Left ventricle myocardium superior (tissue), 1 donor: ENCODE data around the gene GSDMA. TPM values are rescaled to one million over a fixed set of nuclear protein-coding genes. Genes with fewer than 3 reads are reported as not detected.

Experiments
- ATAC-seq: fragments of 200-7000 bp; cut with Tn5 transposase; one replicate; pipeline ENCODE4 v1.9.1; 2020; ENCODE audit warnings: mild to moderate bottlenecking, moderate library complexity
- DNase-seq: peaks from one replicate; pipeline ENCODE4 v3.0.0-alpha.2; 2020
- intact Hi-C: fragments of 100-400 bp; cut with micrococcal nuclease; formaldehyde crosslinking; loops from one replicate; pipeline ENCODE4 v1.11.0; 2022
- total RNA-seq: library from RNA; stranded (reverse); fragmentation: NEBNext Ultra II Directional; extraction: Animal tissue kit (Norgen Biotek cat#: 25700); gene quantifications from one replicate; pipeline ENCODE4 v1.2.1, GENCODE V29; 2021
- donor health status: DM: no; HTN: yes; CAD: no; lungs with severe emphysema.

GSDMA gene
- total RNA-seq, 1 donor from 2014 or later, result 0.52 TPM

- intact Hi-C loops, result no loop called here
- DNase-seq, result peak; percentile 33
Measured at GRCh38 chr17:40015005-40015997, 52.5 kb downstream of the GSDMA start, which contains the start of gene CSF3. Gene CSF3 (plus strand): TSS chr17:40015440. CDS start chr17:40015475, 35 bp downstream.

DNA sequence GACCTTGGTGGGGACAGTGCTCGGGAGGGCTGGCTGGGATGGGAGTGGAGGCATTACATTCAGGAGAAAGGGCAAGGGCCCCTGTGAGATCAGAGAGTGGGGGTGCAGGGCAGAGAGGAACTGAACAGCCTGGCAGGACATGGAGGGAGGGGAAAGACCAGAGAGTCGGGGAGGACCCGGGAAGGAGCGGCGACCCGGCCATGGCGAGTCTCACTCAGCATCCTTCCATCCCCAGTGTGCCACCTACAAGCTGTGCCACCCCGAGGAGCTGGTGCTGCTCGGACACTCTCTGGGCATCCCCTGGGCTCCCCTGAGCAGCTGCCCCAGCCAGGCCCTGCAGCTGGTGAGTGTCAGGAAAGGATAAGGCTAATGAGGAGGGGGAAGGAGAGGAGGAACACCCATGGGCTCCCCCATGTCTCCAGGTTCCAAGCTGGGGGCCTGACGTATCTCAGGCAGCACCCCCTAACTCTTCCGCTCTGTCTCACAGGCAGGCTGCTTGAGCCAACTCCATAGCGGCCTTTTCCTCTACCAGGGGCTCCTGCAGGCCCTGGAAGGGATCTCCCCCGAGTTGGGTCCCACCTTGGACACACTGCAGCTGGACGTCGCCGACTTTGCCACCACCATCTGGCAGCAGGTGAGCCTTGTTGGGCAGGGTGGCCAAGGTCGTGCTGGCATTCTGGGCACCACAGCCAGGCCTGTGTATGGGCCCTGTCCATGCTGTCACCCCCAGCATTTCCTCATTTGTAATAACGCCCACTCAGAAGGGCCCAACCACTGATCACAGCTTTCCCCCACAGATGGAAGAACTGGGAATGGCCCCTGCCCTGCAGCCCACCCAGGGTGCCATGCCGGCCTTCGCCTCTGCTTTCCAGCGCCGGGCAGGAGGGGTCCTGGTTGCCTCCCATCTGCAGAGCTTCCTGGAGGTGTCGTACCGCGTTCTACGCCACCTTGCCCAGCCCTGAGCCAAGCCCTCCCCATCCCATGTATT, 53.5 kb downstream of the GSDMA start:
- no peak for ATAC-seq
- no peak for DNase-seq
- intact Hi-C loops, result no loop called here

More at GRCh38 chr17:40015005-40015997, 52.5 kb downstream of the GSDMA start, which contains the start of gene CSF3:
- no peak for ATAC-seq

DNA sequence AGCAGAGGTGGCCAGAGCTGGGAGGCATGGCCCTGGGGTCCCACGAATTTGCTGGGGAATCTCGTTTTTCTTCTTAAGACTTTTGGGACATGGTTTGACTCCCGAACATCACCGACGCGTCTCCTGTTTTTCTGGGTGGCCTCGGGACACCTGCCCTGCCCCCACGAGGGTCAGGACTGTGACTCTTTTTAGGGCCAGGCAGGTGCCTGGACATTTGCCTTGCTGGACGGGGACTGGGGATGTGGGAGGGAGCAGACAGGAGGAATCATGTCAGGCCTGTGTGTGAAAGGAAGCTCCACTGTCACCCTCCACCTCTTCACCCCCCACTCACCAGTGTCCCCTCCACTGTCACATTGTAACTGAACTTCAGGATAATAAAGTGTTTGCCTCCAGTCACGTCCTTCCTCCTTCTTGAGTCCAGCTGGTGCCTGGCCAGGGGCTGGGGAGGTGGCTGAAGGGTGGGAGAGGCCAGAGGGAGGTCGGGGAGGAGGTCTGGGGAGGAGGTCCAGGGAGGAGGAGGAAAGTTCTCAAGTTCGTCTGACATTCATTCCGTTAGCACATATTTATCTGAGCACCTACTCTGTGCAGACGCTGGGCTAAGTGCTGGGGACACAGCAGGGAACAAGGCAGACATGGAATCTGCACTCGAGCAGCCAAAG, 54.7 kb downstream of the GSDMA start:
- ATAC-seq, result peak; percentile 8
- intact Hi-C loops, result no loop called here
- DNase-seq, result peak; percentile 60

- ATAC-seq (peak; percentile 49), DNase-seq (peak; percentile 69)
Measured at GRCh38 chr17:40018211-40019121, 55.7 kb downstream of the GSDMA start.

DNA sequence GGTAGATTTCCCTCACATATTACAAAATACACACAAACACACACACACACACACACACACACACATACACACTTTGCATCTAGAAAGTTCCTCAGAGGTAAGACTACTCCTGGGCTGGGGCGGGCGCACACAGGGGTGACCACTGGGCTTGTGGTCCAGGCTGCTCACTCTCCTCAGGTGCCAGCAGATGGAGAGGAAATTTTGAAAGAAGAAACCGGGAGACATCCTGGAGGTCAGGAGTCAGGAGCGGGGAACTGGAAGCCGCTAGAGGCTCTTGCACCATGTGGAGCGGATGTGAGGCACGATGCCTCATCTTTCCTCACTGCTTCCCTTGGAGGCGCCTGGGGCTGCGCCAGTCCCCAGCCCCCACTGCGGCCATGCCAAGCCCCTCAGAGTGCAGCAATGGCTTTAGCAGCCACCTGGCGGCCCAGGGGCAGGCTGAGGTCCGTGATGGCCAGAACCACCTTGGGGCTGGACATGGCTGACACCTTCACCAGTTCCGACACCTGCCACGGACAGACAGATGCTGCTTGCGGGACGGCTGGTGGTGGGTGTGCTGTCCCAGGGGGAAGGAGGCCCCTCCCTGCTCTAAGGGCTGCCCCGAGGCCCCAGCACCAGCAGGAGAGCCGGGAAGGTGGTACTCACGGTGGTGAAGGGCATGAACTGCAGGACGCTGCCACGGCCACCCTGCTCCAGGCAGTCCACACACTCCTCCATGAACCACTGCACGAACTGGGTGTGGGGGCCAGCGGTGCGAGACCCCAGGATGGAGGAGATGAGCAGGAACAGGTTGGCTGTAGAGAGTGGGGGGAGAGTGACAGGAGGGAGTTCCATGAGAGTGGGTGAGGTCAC, 56.6 kb downstream of the GSDMA start:
- ATAC-seq, result peak; percentile 17
- peak; percentile 48 for DNase-seq
- intact Hi-C loops, result no loop called here

More at GRCh38 chr17:40018211-40019121, 55.7 kb downstream of the GSDMA start:
- intact Hi-C loops, result no loop called here

DNA sequence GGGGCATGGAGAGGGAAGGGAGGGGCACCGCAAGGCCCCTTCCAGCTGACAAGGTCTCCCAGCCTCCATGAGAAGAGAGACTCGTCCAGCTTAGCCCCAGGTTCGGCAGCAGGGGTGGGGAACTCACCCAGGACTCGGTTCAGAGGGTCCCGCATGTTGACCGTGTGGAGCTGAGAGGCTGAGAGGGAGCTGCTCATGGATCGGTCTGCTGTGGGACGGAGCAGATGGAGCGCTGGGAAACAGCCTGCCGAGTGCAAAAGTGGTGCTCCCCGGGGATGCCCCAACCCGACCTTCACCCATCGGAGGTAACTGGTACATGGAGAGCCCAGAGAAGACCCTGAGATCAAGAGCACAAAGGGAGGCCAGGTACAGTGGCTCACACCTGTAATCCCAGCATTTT, 57.3 kb downstream of the GSDMA start:
- ATAC-seq (no peak), DNase-seq (peak; percentile 16)
- intact Hi-C loops, result no loop called here

DNA sequence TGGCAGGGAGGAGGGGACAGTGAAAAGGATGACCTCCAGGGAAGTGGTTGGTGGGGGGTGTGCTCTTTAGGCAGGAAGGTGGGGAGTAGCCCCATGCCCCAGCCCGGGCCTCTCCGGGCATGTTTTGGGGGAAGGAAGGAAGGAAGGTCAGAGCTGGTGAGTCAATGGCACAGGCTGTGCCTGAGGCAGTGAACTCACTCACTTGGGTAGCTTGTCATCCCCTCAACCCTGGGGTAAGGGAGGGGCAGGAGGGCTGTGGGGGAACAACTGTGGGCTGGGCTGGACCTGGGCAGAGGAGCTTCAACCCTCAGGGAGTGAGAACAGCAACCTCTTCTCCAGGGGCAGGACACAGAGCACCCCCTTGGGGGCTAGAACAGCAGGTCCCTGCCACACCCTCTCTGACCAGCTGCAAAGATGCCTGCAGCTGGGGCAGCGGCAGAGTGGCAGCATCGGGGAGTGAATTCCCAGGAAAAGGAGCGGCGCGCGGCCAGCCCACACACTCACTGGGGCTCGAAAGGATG, 58.7 kb downstream of the GSDMA start:
- ATAC-seq (no peak), DNase-seq (peak; percentile 24)
- intact Hi-C loops, result no loop called here

GRCh38 chr17:40022497-40022896, 59.7 kb downstream of the GSDMA start:
- intact Hi-C loops, result no loop called here
- DNase-seq, result peak; percentile 15
- ATAC-seq, result no peak

DNA sequence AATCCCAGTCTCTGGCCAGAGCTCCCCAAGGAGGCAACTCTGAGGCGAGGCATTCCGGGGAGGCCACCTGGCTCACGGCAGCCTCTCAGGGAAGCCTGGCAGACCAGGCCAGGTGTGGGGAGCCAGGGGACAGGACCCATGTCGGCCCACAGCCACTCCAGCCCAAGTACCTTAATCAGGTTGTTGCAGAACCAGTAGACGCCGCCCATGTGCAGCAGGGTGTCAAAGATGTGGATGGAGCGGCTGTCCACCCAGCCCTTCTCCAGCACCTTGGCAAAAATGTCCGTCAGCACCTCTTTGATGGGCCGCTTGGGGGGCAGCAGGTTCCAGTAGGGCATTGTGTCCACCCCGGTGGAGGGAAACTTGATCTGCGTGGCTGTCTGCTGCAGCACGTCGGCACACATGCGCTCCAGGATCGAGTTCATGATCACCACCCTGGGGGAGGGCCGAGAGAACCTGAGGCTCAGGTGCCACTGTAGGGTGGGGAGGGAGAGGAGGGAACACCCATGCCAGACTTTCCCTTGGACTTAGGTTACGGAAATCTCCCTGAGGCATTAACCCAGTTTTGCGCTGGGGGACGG, 60.2 kb downstream of the GSDMA start:
- ATAC-seq (no peak), DNase-seq (peak; percentile 20)
- intact Hi-C loops, result no loop called here

DNA sequence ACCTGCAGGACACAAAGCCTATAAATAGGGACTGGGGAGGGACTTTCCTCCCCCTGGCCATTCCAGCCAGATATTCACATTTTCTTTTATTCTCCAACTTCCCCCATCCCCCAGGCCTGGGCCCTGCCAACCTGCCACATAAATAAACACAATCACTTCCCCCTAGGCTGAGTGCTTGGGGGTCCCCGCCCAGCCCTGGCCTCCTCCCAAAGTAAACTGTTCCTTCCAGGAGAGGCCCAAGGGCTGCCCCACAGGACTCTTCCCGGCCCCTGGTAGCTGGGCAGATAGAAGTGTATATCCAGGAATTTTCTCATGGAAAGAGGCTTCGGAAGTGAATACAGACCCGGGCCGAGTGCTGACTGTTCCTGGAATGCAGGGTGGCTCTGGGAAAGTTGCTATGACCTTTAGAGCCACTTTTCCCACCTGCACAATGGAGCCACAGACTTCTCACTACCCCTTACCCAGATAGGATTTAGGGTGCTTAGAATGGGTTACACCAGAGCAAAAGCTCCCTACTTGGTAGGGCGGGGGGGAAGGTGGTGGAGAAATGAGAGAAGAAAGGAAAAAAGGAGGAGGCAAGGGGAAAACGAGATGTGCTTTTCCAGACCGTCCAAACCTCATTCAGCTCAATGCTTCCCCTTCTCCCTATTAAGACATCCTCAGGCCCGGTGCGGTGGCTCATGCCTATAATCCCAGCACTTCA, 60.9 kb downstream of the GSDMA start:
- DNase-seq (peak; percentile 44), ATAC-seq (peak; percentile 8)
- intact Hi-C loops, result no loop called here

DNA sequence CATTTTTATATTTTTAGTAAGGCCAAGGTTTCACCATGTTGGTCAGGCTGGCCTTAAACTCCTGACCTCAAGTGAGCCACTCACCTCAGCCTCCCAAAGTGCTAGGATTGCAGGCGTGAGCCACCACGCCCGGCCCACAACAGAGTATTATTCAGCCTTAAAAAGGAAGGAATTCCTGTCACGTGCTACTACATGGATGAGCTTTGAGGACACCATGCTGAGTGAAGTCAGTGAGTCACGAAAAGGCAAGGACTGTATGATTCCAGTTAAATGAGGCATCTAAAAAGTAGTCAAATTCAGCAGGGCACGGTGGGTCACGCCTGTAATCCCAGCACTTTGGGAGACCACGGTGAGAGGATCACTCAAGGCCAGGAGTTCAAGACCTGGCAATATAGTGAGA, 62.1 kb downstream of the GSDMA start:
- intact Hi-C loops, result no loop called here
- DNase-seq (peak; percentile 6), ATAC-seq (no peak)

GRCh38 chr17:40025559-40025958, 62.8 kb downstream of the GSDMA start:
- intact Hi-C loops, result no loop called here
- ATAC-seq (no peak), DNase-seq (no peak)

- intact Hi-C loops, result no loop called here
- peak; percentile 43 for DNase-seq
- ATAC-seq, result no peak
Measured at GRCh38 chr17:40025991-40026815, 63.4 kb downstream of the GSDMA start.

DNA sequence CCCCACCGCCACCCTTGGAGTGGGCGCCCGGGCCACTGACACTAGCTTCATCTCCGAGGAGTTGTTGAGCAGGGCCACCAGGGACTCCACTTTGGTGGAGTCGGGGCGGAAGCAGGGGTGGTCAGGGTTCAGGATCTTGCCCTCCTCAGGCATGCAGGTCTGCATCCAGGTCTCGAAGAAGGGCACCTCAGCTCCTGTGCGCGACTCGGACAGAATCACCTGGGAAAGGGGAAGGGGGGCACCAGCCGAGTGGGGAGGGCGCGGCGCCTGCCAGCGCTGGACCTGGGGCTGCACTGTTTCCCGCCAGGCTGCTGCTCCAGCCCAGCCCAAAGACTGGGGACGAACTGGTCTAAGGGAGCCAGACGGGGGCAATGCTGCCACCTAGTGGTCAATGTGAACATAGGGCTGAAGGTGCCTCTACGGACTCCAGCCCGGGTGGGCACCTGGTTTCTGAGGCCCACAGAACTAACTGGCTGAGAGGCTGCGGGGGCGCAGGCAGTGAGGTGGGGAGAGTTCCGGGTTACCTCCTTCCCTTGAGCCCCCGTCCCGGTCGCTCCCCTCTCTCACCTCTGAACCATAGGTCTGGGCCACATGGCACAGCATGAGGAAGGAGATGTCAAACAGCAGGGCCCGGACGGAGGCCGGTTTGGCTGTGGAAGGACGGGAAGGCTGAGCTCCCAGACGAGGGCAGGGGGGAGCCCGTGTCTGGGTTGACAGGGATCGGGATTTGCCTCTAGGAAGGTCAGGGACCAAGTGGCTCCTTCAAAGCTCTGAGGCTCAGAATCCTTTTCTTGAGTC, 64.2 kb downstream of the GSDMA start:
- intact Hi-C loops, result no loop called here
- peak; percentile 92 for ATAC-seq
- DNase-seq, result peak; percentile 85
